Fibroblast of upper back skin (primary cell): ENCODE measurements around the gene SPATA13.
A peak's percentile ranks its signal among the peaks of the same experiment; 100 is the strongest.

ENCODE experiments used
- DNase-seq: peaks from one replicate; pipeline ENCODE4 v3.0.0-alpha.2; 2013

SPATA13 gene

DNA sequence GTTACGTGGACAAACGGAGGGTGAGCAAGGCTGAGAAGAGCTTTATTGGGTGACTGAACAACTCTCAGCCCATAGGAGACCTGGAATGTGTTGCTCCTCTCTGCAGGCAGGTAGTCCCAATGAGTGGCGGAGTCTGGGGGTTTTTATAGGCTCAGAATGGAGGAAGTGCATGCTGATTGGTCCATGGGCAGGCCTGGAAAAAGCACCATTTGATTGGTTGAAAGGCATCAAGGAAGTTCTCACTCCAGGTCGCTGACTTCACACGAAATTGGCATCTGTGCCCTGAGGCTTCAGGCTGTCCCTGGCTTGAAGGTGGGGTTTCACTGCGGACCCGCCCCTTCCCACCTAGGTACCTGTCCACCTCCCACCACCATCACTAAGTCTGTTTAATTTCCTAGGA, 65.4 kb downstream of the SPATA13 start:
- no peak for DNase-seq

DNA sequence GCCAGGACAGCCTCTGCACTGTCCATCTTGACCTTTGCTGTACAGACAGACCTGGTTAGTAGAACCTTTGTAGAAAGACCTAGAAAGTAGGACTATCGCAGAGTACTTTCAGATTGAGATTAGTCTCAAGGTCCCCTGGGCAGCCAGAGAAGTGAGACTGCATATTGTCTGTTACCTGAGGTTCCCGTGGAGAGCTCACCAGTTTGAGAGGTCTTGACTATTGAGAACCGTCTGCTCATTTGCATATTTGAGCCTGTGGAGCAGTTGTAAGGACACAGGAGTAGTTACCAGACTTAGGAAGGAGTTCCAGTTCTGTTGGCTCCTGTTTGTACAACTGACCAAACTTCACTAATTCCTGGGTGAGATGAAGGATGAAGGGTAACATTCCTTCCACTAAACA, 66.2 kb downstream of the SPATA13 start:
- no peak for DNase-seq

DNA sequence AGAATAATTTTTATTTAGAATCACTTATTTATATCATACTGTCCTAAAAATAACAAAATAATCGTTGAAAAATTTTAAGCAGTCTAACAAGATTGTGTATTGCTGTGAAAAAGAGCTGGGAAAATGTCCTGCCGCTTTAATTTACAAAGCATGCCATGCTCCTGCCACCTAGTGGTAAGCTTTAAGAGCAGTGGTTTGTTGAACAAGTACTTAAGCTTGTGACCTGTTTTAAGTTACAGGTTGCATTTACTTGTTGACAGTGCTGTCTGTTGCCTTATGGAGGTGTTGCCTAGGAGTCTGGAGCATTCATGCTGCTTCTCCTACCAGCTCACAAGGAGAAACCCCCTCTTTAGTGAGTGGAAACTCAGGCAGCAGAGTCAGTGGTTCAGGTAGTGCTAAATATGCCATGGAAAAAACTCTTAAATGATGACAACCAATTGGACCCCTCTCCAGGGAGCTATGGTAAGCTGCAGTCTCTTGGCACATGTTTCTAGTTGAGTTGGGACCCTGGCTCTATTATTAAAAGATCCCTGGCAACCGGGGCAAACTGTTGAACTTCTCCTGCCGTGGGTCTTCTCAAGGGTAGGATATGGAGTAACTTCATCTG, 68.4 kb downstream of the SPATA13 start:
- DNase-seq, result peak; percentile 56

DNA sequence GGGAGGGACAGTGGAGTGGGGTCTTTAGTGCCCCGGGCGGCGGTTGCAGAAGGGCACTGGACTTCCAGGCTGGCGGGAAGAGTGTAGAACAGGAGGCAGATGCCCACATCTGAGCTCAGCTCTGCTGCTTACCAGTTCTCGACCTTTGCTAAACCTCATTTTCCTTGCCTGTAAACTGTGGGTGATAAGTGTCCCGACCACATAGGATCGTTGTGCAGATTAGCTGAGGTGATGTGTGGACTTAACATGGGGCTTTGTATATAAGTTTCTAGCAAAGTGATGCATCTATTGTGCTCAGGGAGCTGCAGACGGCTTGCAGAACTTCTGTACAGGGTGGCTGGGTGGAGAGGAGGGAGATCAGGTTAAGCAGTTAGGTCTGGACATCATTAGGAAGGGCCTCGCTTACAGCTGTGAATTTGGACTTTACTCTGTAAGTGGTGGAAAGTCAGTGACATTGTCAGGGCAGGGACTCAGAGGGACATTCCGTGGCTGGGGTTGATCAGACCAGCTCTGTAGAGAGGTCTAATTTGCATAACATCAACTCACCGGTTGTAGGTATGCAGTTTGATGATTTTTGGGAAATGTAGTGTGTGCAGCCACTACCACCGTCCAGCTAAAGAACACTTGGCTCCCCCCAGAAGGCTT, 70.0 kb downstream of the SPATA13 start:
- no peak for DNase-seq

DNA sequence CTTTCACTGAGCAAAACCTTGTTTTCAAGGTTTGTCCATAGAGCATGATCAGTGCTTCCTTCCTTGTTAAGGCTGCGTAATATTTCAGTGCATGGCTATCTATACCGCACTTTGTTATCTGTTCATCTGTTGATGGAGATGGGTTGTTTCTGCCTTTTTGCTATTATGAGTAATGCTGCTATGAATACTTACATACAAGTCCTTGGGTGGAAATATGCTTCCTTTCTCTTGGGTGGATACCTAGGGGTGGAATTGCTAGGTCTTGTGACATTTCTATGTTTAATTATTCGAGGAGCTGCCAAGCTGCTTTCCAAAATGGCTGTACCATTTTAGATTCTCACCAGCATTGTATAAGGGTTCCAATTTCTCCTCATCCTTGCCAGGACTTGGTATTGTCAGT, 70.9 kb downstream of the SPATA13 start:
- no peak for DNase-seq

DNA sequence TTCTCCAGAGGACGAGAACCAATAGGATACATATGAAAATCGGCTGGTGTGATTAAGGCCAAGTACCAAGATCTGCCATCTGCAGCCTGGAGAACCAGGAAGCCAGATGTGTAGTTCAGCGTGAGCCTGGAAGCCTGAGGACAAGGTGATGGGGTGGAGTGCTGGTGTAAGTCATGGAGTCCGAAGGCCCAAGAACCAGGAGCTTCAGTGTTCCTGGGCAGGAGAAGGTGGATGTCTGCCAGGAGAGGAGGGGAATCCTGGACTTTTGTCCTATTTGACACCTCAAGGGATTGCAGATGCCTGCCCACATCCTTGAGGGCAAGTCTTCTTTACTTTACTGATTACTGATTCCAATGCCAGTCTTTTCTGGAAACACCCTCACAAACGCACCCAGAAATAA, 71.5 kb downstream of the SPATA13 start:
- DNase-seq, result no peak

DNA sequence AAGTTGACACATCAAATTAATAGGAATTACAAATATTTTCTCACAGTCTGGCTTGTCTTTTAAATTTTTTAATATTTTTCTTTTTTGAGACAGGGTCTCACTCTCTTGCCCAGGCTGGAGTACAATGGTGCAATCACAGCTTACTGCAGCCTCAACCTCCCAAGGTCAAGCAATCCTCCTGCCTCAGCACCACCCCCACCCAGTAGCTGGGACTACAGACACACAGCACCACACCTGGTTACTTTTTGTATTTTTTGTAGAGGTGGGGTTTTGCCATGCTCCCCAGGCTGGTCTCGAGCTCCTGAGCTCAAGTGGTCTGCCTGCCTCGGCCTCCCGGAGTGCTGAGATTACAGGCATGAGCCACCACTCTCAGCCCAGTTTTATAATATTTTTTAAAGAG, 72.0 kb downstream of the SPATA13 start:
- DNase-seq, result no peak

DNA sequence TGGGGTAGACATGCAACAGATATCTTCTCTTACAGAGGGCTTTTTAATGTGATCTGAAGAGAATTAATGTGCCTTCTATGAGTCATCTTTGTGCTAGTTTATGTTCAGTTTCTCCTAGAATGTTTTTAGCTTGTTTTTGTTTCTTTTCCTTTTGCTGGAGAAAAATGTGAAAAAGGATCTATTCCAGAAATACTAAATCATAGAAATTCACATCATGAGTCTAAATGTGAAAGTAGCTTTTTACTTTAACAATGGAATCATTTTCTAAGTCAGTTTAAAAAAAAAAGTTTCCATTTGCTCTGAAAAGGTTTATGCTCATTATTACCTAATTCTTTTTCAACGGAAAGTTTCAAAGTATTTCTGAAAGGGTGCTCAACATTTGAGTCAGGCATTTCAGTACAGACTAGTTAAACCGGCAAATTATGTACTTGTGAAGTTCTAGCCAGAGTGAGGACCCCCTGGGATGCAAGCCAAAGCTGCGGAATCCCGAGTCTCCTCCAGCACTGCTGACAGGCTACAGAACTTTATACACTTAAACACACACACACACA, 72.9 kb downstream of the SPATA13 start:
- DNase-seq, result peak; percentile 73

DNA sequence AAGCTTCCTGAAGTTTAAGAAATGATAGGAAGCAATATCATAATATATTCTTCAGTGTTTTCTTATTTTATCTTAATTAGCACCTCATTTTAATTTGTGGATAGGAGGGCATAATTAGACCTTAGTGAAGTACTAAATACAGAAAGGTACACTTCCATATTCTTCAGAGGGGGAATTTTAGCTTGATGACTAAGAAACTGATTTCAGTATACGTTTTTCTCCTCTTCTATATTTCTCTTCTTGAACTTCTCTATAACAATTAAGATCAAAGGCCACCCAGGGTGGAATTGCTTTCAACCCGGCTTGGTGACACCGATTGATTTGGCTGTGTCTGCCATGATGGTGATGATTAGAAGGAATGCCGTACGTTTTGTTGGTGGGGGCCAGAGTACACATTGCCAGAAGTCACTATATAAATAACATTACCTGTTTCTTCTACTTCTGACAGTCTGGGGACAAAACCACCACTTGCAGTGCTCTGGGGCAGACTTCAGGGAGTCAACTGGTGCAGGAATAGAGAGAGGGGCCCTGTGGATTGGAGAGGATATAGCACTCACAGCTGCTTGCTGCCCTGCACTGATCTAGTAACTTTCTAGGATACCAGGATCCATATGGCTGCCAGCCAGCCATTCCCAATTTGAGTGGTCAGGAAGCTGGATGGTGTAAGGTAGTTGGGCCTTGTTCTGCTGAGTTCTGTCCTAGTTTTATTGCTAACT, 73.8 kb downstream of the SPATA13 start:
- DNase-seq, result no peak

DNA sequence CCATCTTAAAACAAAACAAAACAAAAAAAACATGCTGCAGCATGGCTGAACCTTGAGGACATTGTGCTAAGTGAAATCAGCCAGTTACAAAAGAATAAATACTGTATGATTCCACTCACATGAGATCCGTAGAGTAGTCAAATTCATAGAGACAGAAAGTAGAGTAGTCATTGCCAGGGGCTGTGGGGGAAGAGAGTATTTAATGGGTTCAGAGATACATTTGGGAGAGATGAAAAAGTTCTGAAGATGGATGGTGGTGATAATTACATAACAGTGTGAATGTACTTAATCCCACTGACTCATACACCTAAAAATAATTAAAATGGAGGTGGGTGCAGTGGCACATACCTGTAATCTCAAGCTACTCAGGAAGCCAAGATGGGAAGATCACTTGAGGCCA, 76.8 kb downstream of the SPATA13 start:
- no peak for DNase-seq

DNA sequence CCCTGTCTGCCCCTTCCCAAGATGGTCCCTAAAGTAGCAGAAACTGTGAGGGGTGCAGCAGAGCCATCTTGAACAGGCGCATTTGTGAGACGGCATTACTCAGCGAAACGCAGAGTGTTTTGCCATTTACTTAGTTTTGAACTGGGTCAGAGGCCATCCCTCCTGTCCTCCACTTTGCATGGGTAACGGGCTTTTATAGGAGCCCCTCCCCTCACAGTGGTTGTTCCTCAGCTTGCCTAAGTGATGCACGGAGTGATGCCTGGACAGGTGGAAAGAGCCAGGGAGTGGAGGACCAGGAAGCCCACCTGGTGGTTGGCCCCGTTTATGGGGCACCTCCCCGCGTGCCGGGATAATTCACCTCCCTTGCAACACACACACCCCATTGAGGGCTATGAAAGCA, 80.8 kb downstream of the SPATA13 start:
- DNase-seq, result no peak

DNA sequence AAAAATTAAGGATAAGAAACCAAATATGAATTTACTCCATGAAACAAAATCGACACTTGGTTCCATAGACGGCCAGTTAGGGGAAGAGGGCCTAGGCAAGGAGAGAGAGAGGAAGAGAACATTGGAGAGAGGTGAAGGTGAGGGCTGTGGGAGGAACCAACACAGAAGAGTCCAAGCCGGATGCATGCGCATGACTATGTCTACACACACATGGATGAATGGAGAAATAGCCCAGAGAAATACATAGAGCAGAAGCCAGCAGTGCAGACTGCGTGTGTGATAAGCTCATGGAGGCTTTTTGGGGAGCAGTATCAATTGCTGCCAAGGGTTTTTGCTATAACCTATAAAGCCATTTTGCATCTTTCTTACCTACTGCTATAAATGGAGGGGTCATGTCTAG, 81.6 kb downstream of the SPATA13 start:
- no peak for DNase-seq

DNA sequence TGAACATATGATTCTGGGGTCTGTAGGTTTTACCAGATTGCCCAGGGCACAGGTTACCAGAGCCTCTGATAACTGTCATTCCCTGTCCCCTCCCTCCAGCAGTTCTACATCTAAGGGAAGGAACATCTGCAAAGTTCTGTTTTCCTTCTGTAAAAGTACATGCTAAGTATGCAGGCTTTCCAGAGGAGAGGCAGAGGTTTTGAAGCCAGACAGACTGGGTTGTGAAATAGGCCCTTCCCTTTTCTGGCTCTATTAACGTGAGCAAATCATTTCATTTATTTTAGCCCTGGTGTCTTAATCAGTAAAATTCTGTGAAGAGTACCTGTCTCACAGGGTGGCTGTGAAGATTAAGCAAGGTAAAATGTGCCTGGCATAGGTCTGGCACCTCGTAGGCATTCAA, 82.8 kb downstream of the SPATA13 start:
- DNase-seq, result no peak

DNA sequence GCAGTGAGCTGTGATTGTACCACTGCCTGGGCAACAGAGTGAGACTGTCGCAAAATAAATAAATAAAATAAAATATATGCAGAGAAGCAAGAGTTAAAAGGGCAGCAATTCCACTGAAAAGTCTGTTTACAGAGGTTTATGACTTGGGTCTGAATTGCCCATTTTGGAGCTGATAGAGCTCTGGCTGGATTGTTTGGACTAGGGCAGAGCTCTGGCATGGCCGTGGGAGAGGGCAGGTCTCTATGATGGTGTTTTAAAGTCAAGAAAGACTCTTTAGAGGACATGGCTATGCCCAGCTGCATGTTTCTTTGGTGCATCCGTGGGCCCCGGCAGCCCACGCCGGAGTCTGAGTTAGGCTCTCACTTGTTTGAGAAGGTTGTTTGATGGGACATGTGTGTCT, 84.3 kb downstream of the SPATA13 start:
- no peak for DNase-seq

DNA sequence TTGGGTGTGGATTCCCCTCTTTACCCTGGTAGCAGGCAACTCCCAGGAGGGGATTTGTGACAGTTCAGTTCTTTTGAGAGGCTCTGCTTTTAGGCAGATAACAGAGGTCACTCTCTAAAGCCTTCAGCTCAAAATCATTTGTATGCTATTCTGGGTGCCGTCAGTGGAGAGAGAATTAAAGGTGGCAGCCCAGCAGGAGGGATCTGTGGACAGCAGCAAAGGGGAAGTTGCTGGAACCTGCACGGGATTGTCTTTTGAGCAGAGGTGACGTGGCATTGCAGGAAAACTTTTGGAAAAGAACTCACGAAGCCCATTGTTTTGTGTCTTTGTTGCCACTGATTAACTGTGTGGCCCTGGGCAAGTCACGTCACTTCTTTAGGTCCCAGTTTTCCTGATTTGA, 86.5 kb downstream of the SPATA13 start:
- no peak for DNase-seq

DNA sequence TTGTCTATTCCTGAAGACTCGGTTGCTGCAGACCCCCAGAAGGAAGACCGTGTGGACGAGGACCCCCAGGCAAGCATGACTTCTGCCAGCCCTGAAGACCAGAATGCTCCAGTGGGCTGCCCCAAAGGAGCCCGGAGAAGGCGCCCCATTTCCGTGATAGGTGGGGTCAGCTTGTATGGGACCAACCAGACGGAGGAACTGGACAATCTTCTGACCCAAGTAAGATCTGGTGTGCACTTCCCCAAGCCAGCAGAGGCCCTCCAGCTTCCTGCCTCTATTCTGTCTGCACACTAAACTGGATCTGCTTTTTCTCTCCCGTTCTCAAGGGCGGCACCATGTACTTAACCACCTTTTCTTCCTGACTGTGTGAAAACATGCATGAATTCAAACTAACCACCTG, 89.1 kb downstream of the SPATA13 start:
- DNase-seq, result no peak

DNA sequence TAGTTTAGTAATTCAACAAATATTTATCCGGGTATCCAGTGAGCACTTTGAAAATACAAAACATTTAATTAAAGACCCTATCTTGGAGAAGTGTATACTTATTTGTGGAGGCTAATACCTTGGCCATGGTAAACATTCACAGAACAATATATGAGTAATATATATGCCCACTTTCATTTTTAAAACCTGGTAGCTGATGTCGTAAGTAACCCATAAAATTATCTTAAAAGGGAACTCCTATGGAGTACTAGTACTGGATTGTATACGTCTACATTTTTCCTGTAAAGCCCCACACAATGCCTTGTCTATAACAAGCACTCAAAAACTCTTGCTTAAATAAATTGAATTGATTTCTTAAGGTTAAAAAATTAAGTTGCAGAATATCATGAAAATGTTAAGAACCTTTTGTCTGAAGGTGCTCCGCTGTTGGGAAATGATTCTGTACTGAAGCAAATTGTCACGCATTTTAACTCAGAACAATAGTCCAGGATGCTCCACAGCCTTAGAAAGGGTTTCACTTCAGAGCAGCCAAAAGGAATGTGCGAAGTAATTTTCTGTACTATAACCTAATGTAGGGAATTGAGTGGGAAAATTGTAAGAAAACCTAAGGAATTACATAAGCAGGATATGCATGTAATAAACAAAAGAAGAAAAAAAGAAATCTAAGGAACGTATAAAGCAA, 90.0 kb downstream of the SPATA13 start:
- no peak for DNase-seq

DNA sequence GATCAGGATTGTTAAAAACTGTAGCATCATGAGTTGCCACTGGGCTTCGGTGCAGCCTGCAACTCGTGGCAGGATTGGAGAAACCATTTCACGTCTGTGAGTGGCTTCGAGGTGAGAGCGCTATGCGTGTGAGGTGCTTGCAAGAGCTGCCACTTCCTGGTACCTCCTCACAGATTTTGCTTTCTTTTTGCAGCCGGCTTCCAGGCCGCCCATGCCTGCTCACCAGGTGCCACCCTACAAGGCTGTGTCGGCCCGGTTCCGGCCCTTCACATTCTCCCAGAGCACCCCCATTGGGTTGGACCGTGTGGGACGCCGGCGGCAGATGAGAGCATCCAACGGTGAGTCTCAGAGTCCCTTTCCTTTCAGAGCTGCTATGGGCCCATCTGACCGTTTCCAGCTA, 91.0 kb downstream of the SPATA13 start:
- DNase-seq, result no peak

DNA sequence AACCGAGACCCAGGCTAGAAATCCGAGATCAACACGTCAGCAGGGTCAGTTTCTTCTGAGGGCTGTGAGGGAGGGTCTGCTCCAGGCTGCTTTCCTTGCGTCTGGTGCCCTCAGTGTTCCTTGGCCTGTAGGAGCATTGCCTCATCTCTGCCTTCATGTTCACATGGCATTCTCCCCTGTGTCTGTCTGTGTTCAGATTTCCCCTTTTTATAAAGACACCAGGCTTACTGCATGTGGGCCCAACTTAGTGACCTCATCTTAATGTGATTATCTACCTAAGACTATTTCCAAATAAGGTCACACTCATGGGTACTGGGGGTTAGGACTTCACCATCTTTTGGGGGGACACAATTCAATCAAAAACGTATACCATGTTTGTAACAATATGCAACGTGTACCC, 91.6 kb downstream of the SPATA13 start:
- no peak for DNase-seq

DNA sequence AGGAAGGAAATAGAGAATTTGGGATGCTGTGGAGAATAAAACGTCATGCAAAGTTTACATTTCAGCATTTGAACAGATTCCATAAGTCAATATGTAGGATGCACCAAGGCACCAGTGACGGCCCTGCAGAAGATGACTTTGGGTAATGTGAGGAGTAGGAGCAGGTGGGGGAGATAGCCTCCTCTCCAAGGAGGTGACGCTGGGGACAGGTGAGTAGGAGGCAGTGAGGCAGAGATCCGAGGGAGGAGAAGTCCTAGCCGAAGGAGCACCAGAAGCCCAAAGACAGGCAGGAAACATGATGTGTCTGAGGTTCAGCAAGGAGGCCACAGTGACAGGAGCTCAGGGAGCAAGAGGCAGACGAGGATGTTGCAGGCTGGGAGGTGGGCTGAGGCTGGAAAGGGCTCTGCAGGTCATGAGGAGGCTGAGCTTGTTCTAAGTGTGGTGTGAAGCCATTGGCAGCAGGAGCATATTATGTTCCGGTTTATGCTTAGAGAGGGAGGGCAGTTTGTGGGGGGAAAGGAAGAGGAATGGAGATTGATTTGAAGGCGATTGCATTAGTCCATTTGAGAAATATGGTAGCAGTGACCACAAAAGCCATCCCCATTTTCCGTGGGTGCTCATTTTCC, 93.1 kb downstream of the SPATA13 start:
- no peak for DNase-seq

DNA sequence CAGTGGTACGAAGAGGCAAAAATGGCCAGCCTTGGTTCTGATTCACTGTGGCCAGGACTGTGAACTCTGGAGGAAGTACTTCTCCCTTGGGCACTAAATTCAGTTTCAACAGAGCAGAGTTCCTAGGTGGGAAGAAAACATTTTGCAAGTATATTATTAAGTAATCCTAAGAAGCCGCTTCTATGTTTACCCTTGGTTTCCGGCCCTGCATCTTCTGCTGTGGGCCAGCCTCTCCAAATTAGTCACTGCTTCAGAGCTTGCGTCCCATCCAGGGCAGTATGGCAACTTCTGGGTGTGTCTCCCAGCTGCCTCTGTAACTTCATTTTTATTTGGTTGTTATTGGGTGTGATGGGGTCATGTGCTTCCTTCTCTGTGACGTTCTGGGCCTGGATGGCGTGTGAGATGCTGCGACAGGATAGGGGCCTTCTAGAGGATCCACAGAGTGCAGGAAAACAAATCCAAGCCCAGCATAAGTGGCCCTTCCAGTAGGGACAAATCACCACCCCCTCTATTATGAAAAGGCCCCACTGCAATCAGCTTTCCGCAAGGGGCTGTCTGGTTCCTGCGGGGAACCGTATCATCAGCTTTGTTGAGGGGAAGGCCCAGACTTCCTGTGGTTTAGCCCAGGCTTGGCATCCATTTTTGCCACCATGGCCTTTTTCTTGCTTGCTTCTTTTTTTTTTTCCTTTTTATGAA, 93.8 kb downstream of the SPATA13 start:
- DNase-seq, result no peak

DNA sequence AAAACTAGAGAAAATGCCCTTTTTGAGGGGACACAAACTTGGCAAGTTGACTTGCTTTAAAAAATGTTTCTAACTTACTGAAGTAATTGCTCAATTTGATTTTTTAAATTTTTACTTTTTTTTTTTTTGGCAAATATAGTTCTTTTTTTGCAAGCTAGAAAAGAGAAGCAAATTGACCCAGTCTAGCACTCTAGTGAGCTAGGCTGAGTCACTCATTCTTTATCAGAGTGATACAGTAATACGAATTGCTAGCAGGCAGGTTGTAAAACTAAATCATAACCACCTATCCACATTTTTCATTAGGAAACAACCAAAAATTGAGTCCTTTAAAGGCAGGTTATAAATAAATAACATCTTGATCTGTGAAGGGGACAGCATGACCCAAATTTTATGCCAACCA, 97.0 kb downstream of the SPATA13 start:
- no peak for DNase-seq

DNA sequence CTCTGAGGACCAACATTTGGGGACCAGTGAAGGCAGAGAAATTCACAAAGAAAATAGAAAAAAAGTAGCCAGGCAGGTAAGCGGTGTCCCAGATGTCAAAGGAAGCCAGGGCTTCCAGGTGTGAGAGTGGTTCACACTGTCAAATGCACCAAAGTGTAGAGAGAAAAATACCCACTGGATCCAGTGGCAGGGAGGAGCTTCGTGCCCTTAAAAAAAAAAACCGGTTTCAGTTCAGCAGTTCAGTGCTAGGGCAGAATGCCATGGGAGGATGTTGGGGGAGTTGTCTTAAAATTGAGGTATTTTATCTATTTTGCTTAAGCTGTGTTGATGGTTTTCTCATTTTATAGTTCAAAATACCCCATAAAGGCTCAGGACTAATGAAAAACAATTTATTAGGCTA, 101.0 kb downstream of the SPATA13 start:
- no peak for DNase-seq
